Activated naive CD8-positive, alpha-beta T cell (primary cell): ENCODE results near the gene MELK.

ENCODE experiments used
- H3K27ac Mint-ChIP-seq: one replicate; pipeline ENCODE4 v1.8.0; 2021; ENCODE audit warnings: mixed read lengths
- H3K27me3 Mint-ChIP-seq: one replicate; pipeline ENCODE4 v1.8.0; 2021; ENCODE audit warnings: mixed read lengths
- H3K36me3 Mint-ChIP-seq: one replicate; pipeline ENCODE4 v1.8.0; 2021; ENCODE audit warnings: mixed read lengths
- H3K4me1 Mint-ChIP-seq: one replicate; pipeline ENCODE4 v1.8.0; 2021; ENCODE audit warnings: low read depth, mixed read lengths
- H3K4me3 Mint-ChIP-seq: one replicate; pipeline ENCODE4 v1.8.0; 2021; ENCODE audit warnings: mild to moderate bottlenecking, mixed read lengths
- H3K9me3 Mint-ChIP-seq: one replicate; pipeline ENCODE4 v1.8.0; 2021; ENCODE audit warnings: low read depth, mixed read lengths

MELK gene

GRCh38 chr9:36609306-36609705 is 36.6 kb downstream of the MELK start:
- Mint-ChIP-seq H3K27ac (no peak overlapping the region), H3K9me3 (no peaks in the 10 kb centered on the region), H3K4me1 (no peaks in the 10 kb centered on the region), H3K36me3 (no peaks in the 10 kb centered on the region), H3K27me3 (no peaks in the 10 kb centered on the region), H3K4me3 (no peak overlapping the region)

DNA sequence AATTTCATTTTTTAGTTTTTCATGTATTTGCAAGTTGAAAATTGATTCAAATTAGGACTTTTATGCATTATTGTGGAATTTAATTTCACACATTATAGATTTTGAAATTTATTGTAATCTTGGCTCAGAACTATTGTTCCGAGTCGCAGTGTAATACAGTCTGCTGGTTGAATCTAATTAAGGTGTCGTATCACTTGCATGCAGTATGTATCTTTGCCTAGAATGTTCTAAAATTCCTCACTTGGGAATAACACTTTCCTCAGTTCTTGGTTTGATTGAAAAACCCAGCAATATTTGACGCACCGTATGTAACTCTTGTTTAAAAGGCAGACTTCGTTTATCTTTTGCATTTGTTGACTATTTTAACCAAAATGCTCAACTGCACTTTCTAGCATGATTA is 49.4 kb downstream of the MELK start:
- H3K27me3 Mint-ChIP-seq: no peaks in the 10 kb centered on the region
- no peak overlapping the region for H3K27ac Mint-ChIP-seq
- H3K4me1 Mint-ChIP-seq: no peaks in the 10 kb centered on the region
- no peak overlapping the region for H3K4me3 Mint-ChIP-seq
- H3K9me3 Mint-ChIP-seq: no peaks in the 10 kb centered on the region
- no peaks in the 10 kb centered on the region for H3K36me3 Mint-ChIP-seq

DNA sequence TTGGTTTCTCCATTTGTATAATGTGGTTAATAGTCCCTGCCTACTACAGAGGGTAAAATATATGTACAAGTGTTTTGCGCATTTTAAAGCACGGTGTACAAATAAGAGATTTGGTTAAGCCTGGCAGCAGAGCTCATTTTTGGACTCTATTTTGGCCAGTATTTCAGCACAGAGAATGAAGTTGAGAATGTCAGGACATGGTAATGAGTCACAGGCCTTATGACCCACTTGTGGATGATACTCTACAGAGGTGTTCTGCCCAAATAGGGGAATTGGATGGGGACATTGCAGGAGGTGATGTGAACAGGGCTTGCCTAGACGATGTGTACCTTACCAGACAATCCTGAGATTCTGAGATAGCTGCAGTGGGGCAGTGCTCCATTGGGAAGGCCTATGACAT is 50.6 kb downstream of the MELK start:
- Mint-ChIP-seq H3K27ac (no peak overlapping the region), H3K4me1 (no peaks in the 10 kb centered on the region), H3K4me3 (no peak overlapping the region), H3K9me3 (no peaks in the 10 kb centered on the region), H3K27me3 (no peaks in the 10 kb centered on the region), H3K36me3 (no peaks in the 10 kb centered on the region)

GRCh38 chr9:36625006-36625615 is 52.4 kb downstream of the MELK start:
- Mint-ChIP-seq H3K4me3 (no peak overlapping the region), H3K27me3 (no peaks in the 10 kb centered on the region), H3K36me3 (no peaks in the 10 kb centered on the region), H3K27ac (no peak overlapping the region), H3K4me1 (no peaks in the 10 kb centered on the region), H3K9me3 (no peaks in the 10 kb centered on the region)

- H3K4me3 Mint-ChIP-seq: no peak overlapping the region
- no peaks in the 10 kb centered on the region for H3K4me1 Mint-ChIP-seq
- H3K27me3 Mint-ChIP-seq: no peaks in the 10 kb centered on the region
- no peak overlapping the region for H3K27ac Mint-ChIP-seq
- H3K9me3 Mint-ChIP-seq: no peaks in the 10 kb centered on the region
- H3K36me3 Mint-ChIP-seq: no peaks in the 10 kb centered on the region
Observed at GRCh38 chr9:36632892-36633291, 60.2 kb downstream of the MELK start.

GRCh38 chr9:36637491-36638270 is 65.0 kb downstream of the MELK start:
- Mint-ChIP-seq H3K27me3 (no peaks in the 10 kb centered on the region), H3K4me3 (no peak overlapping the region), H3K27ac (no peak overlapping the region), H3K4me1 (no peaks in the 10 kb centered on the region), H3K36me3 (no peaks in the 10 kb centered on the region), H3K9me3 (no peaks in the 10 kb centered on the region)

GRCh38 chr9:36640771-36641381 is 68.2 kb downstream of the MELK start:
- no peak overlapping the region for H3K4me3 Mint-ChIP-seq
- H3K36me3 Mint-ChIP-seq: no peaks in the 10 kb centered on the region
- H3K9me3 Mint-ChIP-seq: no peaks in the 10 kb centered on the region
- no peaks in the 10 kb centered on the region for H3K4me1 Mint-ChIP-seq
- no peaks in the 10 kb centered on the region for H3K27me3 Mint-ChIP-seq
- H3K27ac Mint-ChIP-seq: no peak overlapping the region

DNA sequence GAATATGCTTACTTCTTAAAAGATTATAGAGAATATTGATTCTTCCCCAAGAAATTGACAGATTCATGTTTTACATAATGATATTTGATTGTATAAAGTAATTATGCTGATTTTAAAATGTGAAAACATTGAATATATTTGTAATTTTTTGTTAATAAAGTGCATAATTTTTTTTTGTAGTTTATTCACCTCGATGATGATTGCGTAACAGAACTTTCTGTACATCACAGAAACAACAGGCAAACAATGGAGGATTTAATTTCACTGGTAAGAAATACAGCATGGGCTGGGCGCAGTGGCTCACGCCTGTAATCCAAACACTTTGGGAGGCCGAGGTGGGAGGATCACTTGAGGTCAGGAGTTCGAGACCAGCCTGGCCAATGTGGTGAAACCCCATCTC is 70.1 kb downstream of the MELK start:
- Mint-ChIP-seq H3K27ac (no peak overlapping the region), H3K9me3 (no peaks in the 10 kb centered on the region), H3K4me1 (no peaks in the 10 kb centered on the region), H3K27me3 (no peaks in the 10 kb centered on the region), H3K4me3 (no peak overlapping the region), H3K36me3 (no peaks in the 10 kb centered on the region)

GRCh38 chr9:36656842-36657241 is 84.1 kb downstream of the MELK start:
- H3K27me3 Mint-ChIP-seq: no peaks in the 10 kb centered on the region
- no peaks in the 10 kb centered on the region for H3K4me1 Mint-ChIP-seq
- no peak overlapping the region for H3K27ac Mint-ChIP-seq
- H3K9me3 Mint-ChIP-seq: peaks cover 9% of the 10 kb centered on the region
- H3K4me3 Mint-ChIP-seq: no peak overlapping the region
- H3K36me3 Mint-ChIP-seq: peaks cover 4% of the 10 kb centered on the region

- no peak overlapping the region for H3K4me3 Mint-ChIP-seq
- peaks cover 2% of the 10 kb centered on the region for H3K36me3 Mint-ChIP-seq
- no peaks in the 10 kb centered on the region for H3K4me1 Mint-ChIP-seq
- H3K27ac Mint-ChIP-seq: no peak overlapping the region
- no peaks in the 10 kb centered on the region for H3K27me3 Mint-ChIP-seq
- peaks cover 9% of the 10 kb centered on the region for H3K9me3 Mint-ChIP-seq
Observed at GRCh38 chr9:36659500-36659899, 86.8 kb downstream of the MELK start.

GRCh38 chr9:36664806-36665205 is 92.1 kb downstream of the MELK start:
- Mint-ChIP-seq H3K36me3 (no peaks in the 10 kb centered on the region), H3K27ac (no peak overlapping the region), H3K4me1 (peaks cover 3% of the 10 kb centered on the region), H3K4me3 (no peak overlapping the region), H3K27me3 (no peaks in the 10 kb centered on the region), H3K9me3 (no peaks in the 10 kb centered on the region)

DNA sequence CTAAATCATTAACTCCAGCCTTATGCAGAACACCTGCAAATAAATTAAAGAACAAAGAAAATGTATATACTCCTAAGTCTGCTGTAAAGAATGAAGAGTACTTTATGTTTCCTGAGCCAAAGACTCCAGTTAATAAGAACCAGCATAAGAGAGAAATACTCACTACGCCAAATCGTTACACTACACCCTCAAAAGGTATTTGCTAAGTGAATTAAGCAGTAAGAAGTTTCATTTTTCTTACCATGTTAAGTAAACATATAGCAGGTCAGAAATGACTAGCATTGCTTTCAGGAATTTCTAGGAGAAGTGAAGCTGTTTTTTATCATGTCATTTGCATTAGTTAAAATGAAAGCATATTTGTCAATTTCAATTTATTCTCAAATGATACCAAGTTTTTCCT is 92.7 kb downstream of the MELK start:
- Mint-ChIP-seq H3K4me1 (peaks cover 3% of the 10 kb centered on the region), H3K36me3 (no peaks in the 10 kb centered on the region), H3K27me3 (no peaks in the 10 kb centered on the region), H3K4me3 (no peak overlapping the region), H3K9me3 (no peaks in the 10 kb centered on the region), H3K27ac (no peak overlapping the region)

DNA sequence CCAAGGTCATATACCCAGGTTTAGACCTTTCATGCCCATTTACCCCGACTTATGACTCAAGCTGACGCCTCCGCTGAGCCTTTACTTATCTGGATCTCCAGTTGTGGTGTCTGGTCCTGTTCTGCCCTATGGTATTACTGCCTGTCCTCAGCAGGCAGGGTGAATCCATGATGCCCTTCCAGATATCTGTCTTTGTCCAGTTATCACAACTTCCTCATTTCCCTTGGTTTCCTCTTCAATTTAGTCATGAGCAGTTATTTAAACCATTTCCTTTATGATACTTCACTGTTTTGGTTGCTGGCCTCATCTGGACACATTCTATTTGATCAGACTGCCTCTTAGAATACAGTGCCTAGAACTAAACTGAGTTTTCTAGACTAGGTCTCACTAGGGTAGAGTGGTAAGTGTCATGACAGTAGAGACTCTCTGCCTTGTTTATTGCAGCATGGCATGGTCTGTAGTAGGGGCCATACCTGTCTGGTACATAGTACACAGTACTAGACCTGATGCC is 93.3 kb downstream of the MELK start:
- no peak overlapping the region for H3K27ac Mint-ChIP-seq
- no peaks in the 10 kb centered on the region for H3K9me3 Mint-ChIP-seq
- no peaks in the 10 kb centered on the region for H3K27me3 Mint-ChIP-seq
- H3K36me3 Mint-ChIP-seq: no peaks in the 10 kb centered on the region
- H3K4me3 Mint-ChIP-seq: no peak overlapping the region
- H3K4me1 Mint-ChIP-seq: peaks cover 3% of the 10 kb centered on the region

DNA sequence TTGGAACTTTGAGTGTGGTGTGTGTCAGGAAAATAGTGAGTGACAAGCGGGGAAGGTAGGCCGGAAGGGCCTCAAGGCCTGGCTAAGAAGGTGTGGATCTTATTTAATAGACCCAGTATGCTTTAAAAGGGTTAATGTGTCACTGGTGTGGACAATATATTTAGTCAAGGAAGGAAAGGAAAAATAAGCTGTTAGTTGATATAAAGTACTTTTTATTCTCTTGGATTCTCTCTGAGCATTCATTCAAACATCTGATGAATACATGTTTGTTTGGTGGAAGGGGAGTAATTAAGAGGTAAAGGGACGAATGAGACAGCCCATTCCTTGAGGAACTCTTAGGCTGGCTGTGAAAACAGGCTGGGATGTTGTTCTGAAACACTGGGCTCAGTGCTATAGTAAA is 98.9 kb downstream of the MELK start:
- Mint-ChIP-seq H3K36me3 (peaks cover 7% of the 10 kb centered on the region), H3K4me3 (no peak overlapping the region), H3K27ac (no peak overlapping the region), H3K27me3 (no peaks in the 10 kb centered on the region), H3K9me3 (no peaks in the 10 kb centered on the region), H3K4me1 (peaks cover 1% of the 10 kb centered on the region)

GRCh38 chr9:36676091-36676490 is 103.4 kb downstream of the MELK start:
- no peaks in the 10 kb centered on the region for H3K4me1 Mint-ChIP-seq
- no peak overlapping the region for H3K4me3 Mint-ChIP-seq
- no peak overlapping the region for H3K27ac Mint-ChIP-seq
- H3K36me3 Mint-ChIP-seq: peaks cover 7% of the 10 kb centered on the region
- H3K27me3 Mint-ChIP-seq: no peaks in the 10 kb centered on the region
- no peaks in the 10 kb centered on the region for H3K9me3 Mint-ChIP-seq
